Measurements from ENCODE around the gene SURF1.
A peak's percentile ranks its signal among the peaks of the same experiment; 100 is the strongest.
"Not testable (repeated sequence)": the region's sequence is repeated elsewhere in the genome, so short reads cannot be mapped to it uniquely, and the experiment has no call there.

SURF1 gene

GRCh38 chr9:133382507-133383141 lies 26.3 kb upstream of the SURF1 start:
- no peak for DNase-seq

GRCh38 chr9:133380734-133381133 lies 24.4 kb upstream of the SURF1 start:
- DNase-seq: no peak

DNA sequence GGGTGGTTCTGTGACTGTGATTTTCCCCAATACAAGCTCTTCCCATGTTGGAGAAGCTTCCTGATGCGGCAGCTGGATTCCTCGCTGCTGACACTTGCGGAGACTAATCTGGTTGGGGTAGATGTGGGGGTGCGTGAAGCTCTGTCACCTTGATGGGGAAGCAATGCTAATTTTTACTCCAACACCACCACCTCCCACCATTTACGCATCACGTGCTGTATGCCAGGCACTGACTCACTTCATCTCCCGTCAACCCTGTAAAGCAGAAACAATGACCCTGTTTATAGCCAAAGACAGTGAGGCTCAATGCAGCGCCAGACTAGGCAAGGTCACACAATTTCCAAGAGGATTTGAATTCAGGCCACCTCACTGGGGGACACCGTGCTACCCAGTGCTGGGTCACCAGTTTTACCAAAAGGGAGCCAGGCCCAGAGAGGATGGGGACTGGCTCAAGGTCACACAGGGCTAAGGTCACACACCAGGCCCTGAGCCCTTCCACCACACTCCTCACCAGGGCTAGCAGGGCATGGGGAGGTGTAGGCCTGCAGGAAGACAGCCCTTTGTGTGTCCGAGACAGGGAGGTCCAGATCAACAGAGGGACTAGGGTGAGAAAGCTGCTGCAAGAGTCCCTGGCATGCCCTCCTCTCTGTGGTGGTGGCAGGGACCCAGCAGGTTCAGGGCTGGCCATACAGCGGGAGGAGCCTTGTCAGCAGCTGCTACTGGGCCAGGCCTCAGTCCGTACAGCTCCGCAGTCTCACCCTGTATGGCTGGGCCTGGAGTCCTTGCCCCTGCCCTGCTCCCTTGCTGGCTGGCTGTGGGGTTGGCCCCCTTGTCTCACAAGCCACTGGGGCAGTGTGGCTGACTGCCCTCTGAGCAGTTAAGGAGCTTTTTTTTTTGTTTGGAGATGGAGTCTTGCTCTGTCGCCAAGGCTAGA lies 23.1 kb upstream of the SURF1 start:
- no peak for DNase-seq

GRCh38 chr9:133378408-133378962 lies 22.2 kb upstream of the SURF1 start:
- DNase-seq: no peak

GRCh38 chr9:133377721-133378216 lies 21.5 kb upstream of the SURF1 start:
- no peak for DNase-seq

DNA sequence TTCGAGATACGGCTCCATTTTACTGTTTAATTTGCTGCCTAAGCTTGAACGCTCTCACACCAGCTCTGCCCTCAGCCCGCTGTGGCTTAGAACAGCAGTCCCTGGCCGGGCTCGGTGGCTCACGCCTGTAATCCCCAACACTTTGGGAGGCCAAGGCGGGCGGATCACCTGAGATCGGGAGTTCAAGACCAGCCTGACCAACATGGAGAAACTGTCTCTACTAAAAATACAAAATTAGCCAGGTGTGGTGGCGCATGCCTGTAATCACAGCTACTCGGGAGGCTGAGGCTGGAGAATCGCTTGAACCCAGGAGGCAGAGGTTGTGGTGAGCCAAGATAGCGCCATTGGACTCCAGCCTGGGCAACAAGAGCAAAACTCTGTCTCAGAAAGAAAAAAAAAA lies 21.0 kb upstream of the SURF1 start:
- DNase-seq: not testable (repeated sequence)

GRCh38 chr9:133375724-133376654 lies 19.7 kb upstream of the SURF1 start, which contains the start of the genes STKLD1 and SURF4:
STKLD1 (plus strand) TSS chr9:133376366; CDS start chr9:133376474, 108 bp downstream.
SURF4 (minus strand) TSS chr9:133376060; CDS start chr9:133375969, 91 bp downstream.
- DNase-seq: peak; percentile 90 to 91

DNA sequence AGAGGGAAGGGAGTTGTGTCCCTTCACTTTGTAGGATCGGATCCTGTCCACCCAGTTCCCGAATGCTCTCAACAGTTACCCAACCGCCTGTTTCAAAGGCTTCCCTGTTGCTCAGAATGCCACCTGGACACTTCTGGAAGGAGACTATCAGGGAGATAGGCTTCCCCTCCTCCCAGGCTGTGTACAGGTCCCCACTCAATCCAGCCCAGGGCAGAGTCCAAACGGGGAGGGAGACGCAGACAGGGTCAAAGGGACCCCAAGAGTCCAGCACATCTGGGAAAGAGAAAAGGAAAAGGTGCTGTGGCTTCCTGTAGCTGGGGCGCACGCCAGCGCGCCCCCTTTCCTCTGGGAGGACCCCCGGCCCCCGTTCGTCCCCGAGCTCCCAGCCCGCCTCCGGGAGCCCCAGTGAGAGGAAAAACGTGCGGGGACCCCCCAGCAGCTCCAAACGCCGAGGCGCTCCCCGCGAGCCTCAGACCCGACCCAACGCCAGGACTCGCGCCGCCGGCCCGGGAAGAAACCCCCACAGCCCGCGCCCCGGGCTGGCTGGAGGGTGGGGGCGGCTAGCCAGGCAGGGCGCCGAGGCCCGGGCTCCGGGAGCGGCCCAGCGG lies 18.9 kb upstream of the SURF1 start:
- no peak for DNase-seq

- no peak for DNase-seq
These were observed 18.4 kb upstream of the SURF1 start for GRCh38 chr9:133374612-133375115.

- no peak for DNase-seq
These were observed 15.9 kb upstream of the SURF1 start for GRCh38 chr9:133372144-133372543.

GRCh38 chr9:133371261-133371711 lies 15.0 kb upstream of the SURF1 start:
- peak; percentile 64 to 66 for DNase-seq

- peak in 1 of 2 experiments; percentile 26 for DNase-seq
These were observed 14.4 kb upstream of the SURF1 start for GRCh38 chr9:133370685-133371084.

GRCh38 chr9:133369933-133370332 lies 13.6 kb upstream of the SURF1 start:
- DNase-seq: no peak

DNA sequence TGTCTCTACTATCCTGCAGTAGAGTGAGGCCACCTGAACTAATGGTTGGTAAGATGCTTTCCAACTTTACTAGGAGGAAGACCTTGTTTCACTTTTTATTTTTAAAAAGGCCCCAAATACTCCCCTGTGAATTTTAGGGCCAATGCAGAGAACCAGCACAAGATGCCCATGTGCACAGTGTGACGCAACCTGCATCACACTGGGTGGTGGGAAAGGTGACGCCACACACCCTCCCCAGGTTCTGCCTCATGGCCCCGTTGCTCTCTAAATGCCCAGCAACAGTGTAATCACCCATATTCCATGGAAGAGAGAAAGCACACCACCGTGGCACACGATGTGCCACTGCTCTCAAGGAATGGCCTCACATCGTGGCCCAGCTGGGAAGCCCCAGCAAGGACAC lies 13.1 kb upstream of the SURF1 start:
- no peak for DNase-seq

GRCh38 chr9:133368249-133368881 lies 12.1 kb upstream of the SURF1 start:
- DNase-seq: no peak

DNA sequence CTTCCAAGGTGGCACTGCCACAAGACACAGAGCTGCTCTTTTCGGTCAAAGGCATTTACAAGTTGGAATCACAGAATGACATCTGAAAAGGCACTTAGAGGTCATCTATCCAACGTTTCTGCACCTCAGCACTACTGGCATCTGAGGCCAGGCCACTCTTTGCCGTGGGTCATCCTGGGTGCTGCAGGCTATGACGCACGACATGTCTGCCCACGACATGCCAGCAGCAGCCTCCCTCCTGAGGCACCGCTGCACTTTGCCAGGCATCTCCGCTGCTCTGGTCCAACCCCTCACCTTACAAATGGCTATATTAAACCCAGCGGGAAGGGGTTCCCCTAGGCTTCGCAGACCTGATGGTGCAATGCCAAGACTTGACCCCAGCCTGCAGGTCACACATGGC lies 11.5 kb upstream of the SURF1 start:
- no peak for DNase-seq

DNA sequence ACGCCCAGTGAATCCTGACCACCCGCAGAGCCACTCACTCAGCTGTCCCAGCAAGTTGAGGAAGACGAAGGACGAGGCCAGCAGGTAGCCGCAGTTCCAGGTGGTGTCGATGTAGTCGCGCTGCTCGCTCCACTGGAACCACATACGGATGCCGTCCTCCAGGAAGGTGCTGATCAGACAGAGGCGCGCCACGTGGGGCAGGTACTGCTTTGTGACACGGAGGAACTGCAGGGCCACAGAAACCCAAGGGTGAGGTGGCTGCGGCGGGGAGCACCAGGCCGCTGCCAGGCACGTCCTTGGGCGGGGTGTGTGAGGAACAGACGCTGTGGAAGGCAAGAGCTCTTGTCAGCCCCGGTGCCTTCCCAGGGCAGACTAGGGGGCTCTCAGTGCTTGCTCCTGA lies 10.9 kb upstream of the SURF1 start:
- no peak for DNase-seq

- no peak for DNase-seq
These were observed 10.1 kb upstream of the SURF1 start for GRCh38 chr9:133366435-133366834.

DNA sequence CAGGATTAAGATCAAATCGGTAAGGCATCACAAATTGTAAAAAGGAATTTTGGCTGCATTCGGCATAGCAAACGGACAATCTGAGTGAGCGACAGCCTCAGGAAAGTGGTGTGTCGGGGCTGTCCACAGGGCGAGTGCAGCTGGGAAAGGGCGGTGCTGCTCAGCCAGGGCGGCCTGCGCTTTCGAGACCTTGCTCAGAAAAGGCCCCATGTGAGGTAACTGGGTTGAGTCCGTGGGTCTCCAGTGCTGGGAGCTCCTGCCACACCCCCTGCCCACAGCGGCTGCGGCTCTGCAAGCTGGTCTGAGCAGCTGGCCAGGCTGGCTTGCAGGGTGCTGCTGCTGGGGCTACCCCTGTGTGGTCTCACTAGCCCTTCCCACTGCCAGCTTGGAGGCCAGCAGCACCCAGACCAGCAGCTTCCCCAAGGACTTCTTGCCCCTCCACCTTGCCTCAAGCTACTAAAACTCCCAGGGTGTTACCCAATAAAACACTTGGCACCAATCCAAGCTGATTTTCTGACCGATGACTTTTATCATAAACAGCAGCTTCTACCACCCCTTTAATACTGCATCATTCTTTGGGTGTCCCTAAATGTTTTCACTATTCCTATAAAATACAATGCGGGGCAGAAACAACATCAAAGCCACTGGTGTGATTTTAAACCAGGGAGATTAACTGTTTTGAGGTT lies 6.2 kb upstream of the SURF1 start:
- DNase-seq: no peak

GRCh38 chr9:133361507-133362092 lies 5.3 kb upstream of the SURF1 start:
- no peak for DNase-seq
